K562 (cell line): ENCODE measurements around the gene MICOS13. TPM values are rescaled to one million over a fixed set of nuclear protein-coding genes. Genes with fewer than 3 reads are reported as not detected.

Experiments used
- CHD1 ChIP-seq: fragments of 200-600 bp; sonication (generic); IDR thresholded peaks from one replicate; pipeline ENCODE4 v1.6.1; 2012; ENCODE audit warnings: mild to moderate bottlenecking, moderate library complexity, low read length, inconsistent platforms
- FOXA3 ChIP-seq, 2 experiments: fragments of 450-650 bp in 1 of 2; sonication (generic) in 1 of 2; formaldehyde crosslinking; IDR thresholded peaks in 1 of 2; conservative IDR thresholded peaks in 1 of 2; 2 replicates each; pipeline versions ENCODE4 v1.4.0 to v1.8.0; 2020 to 2022; ENCODE audit warnings: mild to moderate bottlenecking in 2 of 2, missing genetic modification reagents in 1 of 2
- FOXM1 ChIP-seq, 2 experiments: fragments of 450-650 bp in 1 of 2; sonication (generic) in 1 of 2; formaldehyde crosslinking in 1 of 2; IDR thresholded peaks; 2 replicates each; pipeline versions ENCODE4 v1.6.1 to v1.9.0; 2017 to 2022; ENCODE audit warnings: low read depth in 2 of 2, mild to moderate bottlenecking in 2 of 2, missing genetic modification reagents in 1 of 2, moderate library complexity in 1 of 2
- MAFG ChIP-seq: fragments of 450-650 bp; conservative IDR thresholded peaks from 2 replicates; pipeline ENCODE4 v1.6.1; 2016; ENCODE audit warnings: missing genetic modification characterization, missing compliant biosample characterization
- MEF2A ChIP-seq: IDR thresholded peaks from 2 replicates; pipeline ENCODE4 v1.6.1; 2011; ENCODE audit warnings: low read depth, mild to moderate bottlenecking, low read length, moderate library complexity; ENCODE audit not compliant: control insufficient read depth
- MGA ChIP-seq: fragments of 450-650 bp; IDR thresholded peaks from 2 replicates; pipeline ENCODE4 v1.6.1; 2016; ENCODE audit warnings: mild to moderate bottlenecking, moderate library complexity
- MLLT1 ChIP-seq, 2 experiments: fragments of 450-650 bp; IDR thresholded peaks; 2 replicates each; pipeline ENCODE4 v1.6.1; 2016
- NR1H2 ChIP-seq: sonication (generic); formaldehyde crosslinking; IDR thresholded peaks from 2 replicates; pipeline ENCODE4 v1.4.0; 2020; ENCODE audit warnings: mild to moderate bottlenecking, missing genetic modification reagents
- RFX5 ChIP-seq: IDR thresholded peaks from 2 replicates; pipeline ENCODE4 v1.6.1; 2011; ENCODE audit warnings: low read depth, mild to moderate bottlenecking, improper control_type of control experiment, low read length
- SAP30 ChIP-seq: fragments of 200-600 bp; sonication (generic); IDR thresholded peaks from 2 replicates; pipeline ENCODE4 v1.6.1; 2012; ENCODE audit warnings: borderline replicate concordance, low read depth, mild to moderate bottlenecking, moderate library complexity, low read length, control low read depth, inconsistent platforms; ENCODE audit not compliant: insufficient read depth, poor library complexity, severe bottlenecking
- U2AF1 ChIP-seq: fragments of 200-400 bp; formaldehyde crosslinking; optimal IDR thresholded peaks from 2 replicates; pipeline ENCODE3; 2017; ENCODE audit warnings: mild to moderate bottlenecking, low read depth, low read length, moderate library complexity
- polyA plus RNA-seq, 8 experiments: library from polyadenylated mRNA; depleted of rRNA in 4 of 8; stranded (reverse) in 5 of 8; unstranded in 3 of 8; fragments of >200 nt; fragmentation: Nextera tagmentation in 2 of 8; fragmentation: Illumina TruSeq in 1 of 8; extraction: Ambion mirVana in 2 of 8; extraction: Trizol in 1 of 8; gene quantifications; 2 replicates each; pipeline versions ENCODE4 v1.2.1 to v1.2.3, GENCODE V29; 2011 to 2014; ENCODE audit warnings: inconsistent platforms in 1 of 8, missing spikeins in 1 of 8
- total RNA-seq, 7 experiments: library from RNA; depleted of rRNA in 6 of 7; stranded (reverse); fragments of >200 nt in 6 of 7; fragmentation: Illumina TruSeq in 2 of 7; extraction: Trizol in 2 of 7; gene quantifications; 2 replicates each; pipeline versions ENCODE4 v1.2.1 to v1.2.3, GENCODE V29; 2011 to 2021; ENCODE audit warnings: low replicate concordance in 1 of 7
- TF ChIP-seq, protein P1 (sequence below): fragments of 250-450 bp; sonication (Bioruptor Pico); IDR thresholded peaks from 2 replicates; pipeline ENCODE4 v1.5.0; 2021

MICOS13 gene
- total and polyA plus RNA-seq, 9 of the 15 experiments (the other 6 are each of a cell fraction or from before 2014, with no cell fraction given) = 15.5 to 220 (median 49.4) TPM

GRCh38 chr19:5687360-5688198, 7.3 kb upstream of the MICOS13 start (continued):
- no peak for TF ChIP-seq SAP30
- TF ChIP-seq, protein P1, sequence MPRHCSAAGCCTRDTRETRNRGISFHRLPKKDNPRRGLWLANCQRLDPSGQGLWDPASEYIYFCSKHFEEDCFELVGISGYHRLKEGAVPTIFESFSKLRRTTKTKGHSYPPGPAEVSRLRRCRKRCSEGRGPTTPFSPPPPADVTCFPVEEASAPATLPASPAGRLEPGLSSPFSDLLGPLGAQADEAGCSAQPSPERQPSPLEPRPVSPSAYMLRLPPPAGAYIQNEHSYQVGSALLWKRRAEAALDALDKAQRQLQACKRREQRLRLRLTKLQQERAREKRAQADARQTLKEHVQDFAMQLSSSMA (CRISPR knock-in tag) = no peak
- no peak for TF ChIP-seq FOXM1 (IDR thresholded peaks at IDR 0.05; ENCODE audit: low read depth)
- 0 out of 2 replicates have a peak, but pooled peaks have one; percentile 39 for TF ChIP-seq FOXM1 (CRISPR knock-in tag; IDR thresholded peaks at IDR 0.05; ENCODE audit: low read depth)
- TF ChIP-seq CHD1 = no peak
- no peak for TF ChIP-seq MAFG (tag)
- TF ChIP-seq NR1H2 (CRISPR knock-in tag) = no peak
- TF ChIP-seq RFX5 = no peak
- TF ChIP-seq FOXA3 (CRISPR knock-in tag; conservative IDR thresholded peaks at IDR 0.05 in 1 of 2, IDR thresholded peaks at IDR 0.05 in 1 of 2) = no peak
- TF ChIP-seq MEF2A = no peak
- TF ChIP-seq MGA = peak; percentile 67; the same call in 1 of the 2 replicates
- peak; percentile 86 for TF ChIP-seq U2AF1
- no peak for TF ChIP-seq MLLT1 (IDR thresholded peaks at IDR 0.05)
